Adrenal gland (tissue), 5 donors: ENCODE results near the gene ERBB2.

Experiments used
- POLR2A ChIP-seq, 2 donors: fragments of 450-650 bp; IDR thresholded peaks; one replicate each; pipeline ENCODE4 v1.6.1; 2017; ENCODE audit warnings: antibody characterized with exemption in 2 of 2, mild to moderate bottlenecking in 2 of 2, moderate library complexity in 1 of 2
- TF ChIP-seq, protein P1 (sequence below), 6 experiments: fragments of 450-650 bp in 4 of 6; fragments of 200-600 bp in 2 of 6; sonication (generic) in 1 of 6; IDR thresholded peaks; 1 replicate in 5 of 6; 2 replicates in 1 of 6; pipeline versions ENCODE4 v1.5.1 to v1.8.0; 2016 to 2021; ENCODE audit warnings: antibody characterized with exemption in 6 of 6, mild to moderate bottlenecking in 2 of 6, moderate library complexity in 1 of 6
- donor health status: DM: no; HTN: no; CAD: no.

DNA sequence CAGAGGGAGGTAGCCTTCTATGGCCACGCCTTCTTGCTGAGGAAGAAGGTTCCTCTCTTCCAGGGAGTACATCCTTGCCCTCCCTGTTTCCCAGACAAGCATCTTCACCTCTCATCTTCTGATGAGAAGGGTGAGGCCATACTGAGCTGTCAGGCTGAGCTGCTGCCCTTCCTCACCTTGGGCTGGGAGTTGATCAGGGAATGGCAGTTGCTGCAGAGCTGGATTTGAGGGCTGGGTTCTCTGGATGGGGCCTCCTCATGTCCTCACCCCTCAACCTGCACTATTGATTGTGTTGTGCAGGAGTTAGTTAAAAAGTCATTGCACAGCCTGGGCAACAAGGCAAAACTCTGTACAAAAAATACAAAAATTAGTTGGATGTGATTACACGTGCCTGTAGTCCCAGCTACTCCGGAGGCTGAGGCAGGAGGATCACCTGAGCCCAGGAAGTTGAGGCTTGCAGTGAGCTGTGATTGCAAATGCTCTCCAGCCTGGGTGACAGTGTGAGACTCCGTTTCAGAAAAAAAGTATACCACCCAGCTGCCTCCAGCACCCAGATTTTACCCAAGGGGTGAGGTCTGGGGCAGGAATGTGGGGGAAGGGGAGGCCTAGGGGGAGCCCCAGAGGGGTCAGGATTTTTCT lies 2.0 kb downstream of the ERBB2 start:
- TF ChIP-seq, protein P1, sequence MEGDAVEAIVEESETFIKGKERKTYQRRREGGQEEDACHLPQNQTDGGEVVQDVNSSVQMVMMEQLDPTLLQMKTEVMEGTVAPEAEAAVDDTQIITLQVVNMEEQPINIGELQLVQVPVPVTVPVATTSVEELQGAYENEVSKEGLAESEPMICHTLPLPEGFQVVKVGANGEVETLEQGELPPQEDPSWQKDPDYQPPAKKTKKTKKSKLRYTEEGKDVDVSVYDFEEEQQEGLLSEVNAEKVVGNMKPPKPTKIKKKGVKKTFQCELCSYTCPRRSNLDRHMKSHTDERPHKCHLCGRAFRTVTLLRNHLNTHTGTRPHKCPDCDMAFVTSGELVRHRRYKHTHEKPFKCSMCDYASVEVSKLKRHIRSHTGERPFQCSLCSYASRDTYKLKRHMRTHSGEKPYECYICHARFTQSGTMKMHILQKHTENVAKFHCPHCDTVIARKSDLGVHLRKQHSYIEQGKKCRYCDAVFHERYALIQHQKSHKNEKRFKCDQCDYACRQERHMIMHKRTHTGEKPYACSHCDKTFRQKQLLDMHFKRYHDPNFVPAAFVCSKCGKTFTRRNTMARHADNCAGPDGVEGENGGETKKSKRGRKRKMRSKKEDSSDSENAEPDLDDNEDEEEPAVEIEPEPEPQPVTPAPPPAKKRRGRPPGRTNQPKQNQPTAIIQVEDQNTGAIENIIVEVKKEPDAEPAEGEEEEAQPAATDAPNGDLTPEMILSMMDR (IDR thresholded peaks at IDR 0.05): no peak
- no peak for TF ChIP-seq POLR2A (IDR thresholded peaks at IDR 0.05)
